Stimulated activated memory B cell treated with anti-CD40 and anti-IgM and Interleukin-4, amounts not matched to agents 10 μg/mL and 1 μg/mL and 100 μg/mL, for 72 hours (primary cell): ENCODE results near the gene ZNF365.

Experiments used
- ATAC-seq: fragments of 150-1000 bp; cut with Tn5 transposase; 2 replicates; pipeline ENCODE4 v1.10.0; 2021
- H3K27ac Mint-ChIP-seq: one replicate; pipeline ENCODE4 v1.8.0; 2022; ENCODE audit warnings: mild to moderate bottlenecking, mixed read lengths
- H3K27me3 Mint-ChIP-seq: one replicate; pipeline ENCODE4 v1.8.0; 2022; ENCODE audit warnings: mixed read lengths
- H3K36me3 Mint-ChIP-seq: one replicate; pipeline ENCODE4 v1.8.0; 2022; ENCODE audit warnings: mixed read lengths
- H3K4me1 Mint-ChIP-seq: one replicate; pipeline ENCODE4 v1.8.0; 2022; ENCODE audit warnings: mixed read lengths
- H3K4me3 Mint-ChIP-seq: one replicate; pipeline ENCODE4 v1.8.0; 2022; ENCODE audit warnings: mild to moderate bottlenecking, moderate library complexity, mixed read lengths
- H3K9me3 Mint-ChIP-seq: one replicate; pipeline ENCODE4 v1.8.0; 2022; ENCODE audit warnings: mixed read lengths

Gene ZNF365

GRCh38 chr10:62373995-62374861, at the start of gene ZNF365:
Gene ZNF365, plus strand, starts transcription at chr10:62374369. Its CDS starts 1,825 bp downstream, at chr10:62376194.
- Mint-ChIP-seq H3K27ac (no peak within 1 kb of the TSS), H3K4me3 (peak within 1 kb of the TSS; percentile 79), H3K27me3 (peaks cover 18% of the 10 kb centered on the region), H3K36me3 (no peaks in the 10 kb centered on the region), H3K4me1 (peaks cover 14% of the 10 kb centered on the region), H3K9me3 (no peaks in the 10 kb centered on the region)
- ATAC-seq: peak; percentile 82

GRCh38 chr10:62326176-62326575, 48.0 kb upstream of the ZNF365 start:
- Mint-ChIP-seq H3K4me1 (no peaks in the 10 kb centered on the region), H3K36me3 (no peaks in the 10 kb centered on the region), H3K27me3 (peaks cover 14% of the 10 kb centered on the region), H3K9me3 (no peaks in the 10 kb centered on the region), H3K27ac (no peak overlapping the region), H3K4me3 (no peak overlapping the region)
- no peak for ATAC-seq

- H3K27ac Mint-ChIP-seq: no peak overlapping the region
- H3K36me3 Mint-ChIP-seq: peaks cover 6% of the 10 kb centered on the region
- no peak overlapping the region for H3K4me3 Mint-ChIP-seq
- peaks cover 1% of the 10 kb centered on the region for H3K27me3 Mint-ChIP-seq
- peaks cover 6% of the 10 kb centered on the region for H3K9me3 Mint-ChIP-seq
- H3K4me1 Mint-ChIP-seq: peaks cover 2% of the 10 kb centered on the region
- ATAC-seq: no peak
Measured at GRCh38 chr10:62327885-62328284, 46.3 kb upstream of the ZNF365 start.

- Mint-ChIP-seq H3K27ac (no peak overlapping the region), H3K4me3 (no peak overlapping the region), H3K36me3 (peaks cover 8% of the 10 kb centered on the region), H3K27me3 (no peaks in the 10 kb centered on the region), H3K9me3 (peaks cover 6% of the 10 kb centered on the region), H3K4me1 (peaks cover 24% of the 10 kb centered on the region)
- ATAC-seq: no peak
Measured at GRCh38 chr10:62330213-62330612, 44.0 kb upstream of the ZNF365 start.

GRCh38 chr10:62332406-62332805, 41.8 kb upstream of the ZNF365 start:
- H3K27me3 Mint-ChIP-seq: no peaks in the 10 kb centered on the region
- no peak for ATAC-seq
- no peak overlapping the region for H3K4me3 Mint-ChIP-seq
- H3K4me1 Mint-ChIP-seq: peaks cover 28% of the 10 kb centered on the region
- peaks cover 8% of the 10 kb centered on the region for H3K36me3 Mint-ChIP-seq
- H3K27ac Mint-ChIP-seq: no peak overlapping the region
- H3K9me3 Mint-ChIP-seq: peaks cover 6% of the 10 kb centered on the region

GRCh38 chr10:62333135-62333889, 40.9 kb upstream of the ZNF365 start:
- Mint-ChIP-seq H3K9me3 (peaks cover 10% of the 10 kb centered on the region), H3K4me1 (peaks cover 28% of the 10 kb centered on the region), H3K36me3 (peaks cover 8% of the 10 kb centered on the region), H3K27ac (no peak overlapping the region), H3K4me3 (no peak overlapping the region), H3K27me3 (peaks cover 4% of the 10 kb centered on the region)
- ATAC-seq: peak; percentile 41

GRCh38 chr10:62333988-62334682, 40.0 kb upstream of the ZNF365 start:
- peaks cover 12% of the 10 kb centered on the region for H3K9me3 Mint-ChIP-seq
- H3K4me3 Mint-ChIP-seq: no peak overlapping the region
- no peak for ATAC-seq
- peaks cover 28% of the 10 kb centered on the region for H3K4me1 Mint-ChIP-seq
- peaks cover 8% of the 10 kb centered on the region for H3K27me3 Mint-ChIP-seq
- H3K36me3 Mint-ChIP-seq: peaks cover 8% of the 10 kb centered on the region
- H3K27ac Mint-ChIP-seq: no peak overlapping the region

GRCh38 chr10:62335326-62335725, 38.8 kb upstream of the ZNF365 start:
- peaks cover 8% of the 10 kb centered on the region for H3K36me3 Mint-ChIP-seq
- H3K27me3 Mint-ChIP-seq: peaks cover 8% of the 10 kb centered on the region

GRCh38 chr10:62336404-62336803, 37.8 kb upstream of the ZNF365 start:
- peaks cover 8% of the 10 kb centered on the region for H3K27me3 Mint-ChIP-seq
- H3K4me3 Mint-ChIP-seq: no peak overlapping the region
- H3K36me3 Mint-ChIP-seq: peaks cover 8% of the 10 kb centered on the region
- no peak for ATAC-seq
- H3K9me3 Mint-ChIP-seq: peaks cover 20% of the 10 kb centered on the region
- peaks cover 28% of the 10 kb centered on the region for H3K4me1 Mint-ChIP-seq
- no peak overlapping the region for H3K27ac Mint-ChIP-seq

More at GRCh38 chr10:62335326-62335725, 38.8 kb upstream of the ZNF365 start:
- Mint-ChIP-seq H3K4me3 (no peak overlapping the region), H3K9me3 (peaks cover 18% of the 10 kb centered on the region), H3K27ac (no peak overlapping the region), H3K4me1 (peaks cover 28% of the 10 kb centered on the region)
- ATAC-seq: no peak

- no peak overlapping the region for H3K4me3 Mint-ChIP-seq
Measured at GRCh38 chr10:62341419-62341818, 32.8 kb upstream of the ZNF365 start.

GRCh38 chr10:62343000-62343399, 31.2 kb upstream of the ZNF365 start:
- peaks cover 31% of the 10 kb centered on the region for H3K9me3 Mint-ChIP-seq
- no peak for ATAC-seq
- peaks cover 16% of the 10 kb centered on the region for H3K36me3 Mint-ChIP-seq
- no peak overlapping the region for H3K27ac Mint-ChIP-seq
- no peak overlapping the region for H3K4me3 Mint-ChIP-seq
- H3K4me1 Mint-ChIP-seq: no peaks in the 10 kb centered on the region
- H3K27me3 Mint-ChIP-seq: peaks cover 7% of the 10 kb centered on the region

More at GRCh38 chr10:62341419-62341818, 32.8 kb upstream of the ZNF365 start:
- H3K36me3 Mint-ChIP-seq: peaks cover 16% of the 10 kb centered on the region
- ATAC-seq: no peak
- H3K9me3 Mint-ChIP-seq: peaks cover 26% of the 10 kb centered on the region
- no peak overlapping the region for H3K27ac Mint-ChIP-seq
- peaks cover 8% of the 10 kb centered on the region for H3K27me3 Mint-ChIP-seq
- no peaks in the 10 kb centered on the region for H3K4me1 Mint-ChIP-seq

GRCh38 chr10:62348029-62348428, 26.1 kb upstream of the ZNF365 start:
- Mint-ChIP-seq H3K4me3 (no peak overlapping the region), H3K27me3 (peaks cover 16% of the 10 kb centered on the region), H3K4me1 (no peaks in the 10 kb centered on the region), H3K27ac (no peak overlapping the region), H3K36me3 (peaks cover 15% of the 10 kb centered on the region), H3K9me3 (peaks cover 33% of the 10 kb centered on the region)
- ATAC-seq: no peak

GRCh38 chr10:62352356-62352970, 21.7 kb upstream of the ZNF365 start:
- no peak for ATAC-seq
- peaks cover 22% of the 10 kb centered on the region for H3K27me3 Mint-ChIP-seq
- H3K9me3 Mint-ChIP-seq: peaks cover 31% of the 10 kb centered on the region
- no peak overlapping the region for H3K27ac Mint-ChIP-seq
- H3K4me3 Mint-ChIP-seq: no peak overlapping the region
- no peaks in the 10 kb centered on the region for H3K4me1 Mint-ChIP-seq
- H3K36me3 Mint-ChIP-seq: peaks cover 5% of the 10 kb centered on the region

GRCh38 chr10:62354916-62355315, 19.3 kb upstream of the ZNF365 start:
- H3K4me1 Mint-ChIP-seq: no peaks in the 10 kb centered on the region
- peaks cover 19% of the 10 kb centered on the region for H3K9me3 Mint-ChIP-seq
- no peak for ATAC-seq
- peaks cover 5% of the 10 kb centered on the region for H3K36me3 Mint-ChIP-seq
- no peak overlapping the region for H3K27ac Mint-ChIP-seq
- no peak overlapping the region for H3K4me3 Mint-ChIP-seq
- H3K27me3 Mint-ChIP-seq: peaks cover 14% of the 10 kb centered on the region

- no peak for ATAC-seq
- Mint-ChIP-seq H3K9me3 (peaks cover 8% of the 10 kb centered on the region), H3K4me3 (no peak overlapping the region), H3K36me3 (peaks cover 5% of the 10 kb centered on the region), H3K27ac (no peak overlapping the region), H3K27me3 (peaks cover 6% of the 10 kb centered on the region), H3K4me1 (no peaks in the 10 kb centered on the region)
Measured at GRCh38 chr10:62356447-62356846, 17.7 kb upstream of the ZNF365 start.
